ENCODE data around the gene GOLGA7B.

GRCh38 chr10:97810446-97810845 lies 39.2 kb upstream of the GOLGA7B start:
- no peak for TF ChIP-seq EP300 (IDR thresholded peaks at IDR 0.05; ENCODE audit: borderline replicate concordance)
- no peak for TF ChIP-seq REST (IDR thresholded peaks at IDR 0.05; ENCODE audit: low read depth)
- no peak for TF ChIP-seq RAD21 (IDR thresholded peaks at IDR 0.05; ENCODE audit: low read depth)

Measured in Ishikawa (cell line).